ENCODE data around the gene XPNPEP1.

The XPNPEP1 gene

DNA sequence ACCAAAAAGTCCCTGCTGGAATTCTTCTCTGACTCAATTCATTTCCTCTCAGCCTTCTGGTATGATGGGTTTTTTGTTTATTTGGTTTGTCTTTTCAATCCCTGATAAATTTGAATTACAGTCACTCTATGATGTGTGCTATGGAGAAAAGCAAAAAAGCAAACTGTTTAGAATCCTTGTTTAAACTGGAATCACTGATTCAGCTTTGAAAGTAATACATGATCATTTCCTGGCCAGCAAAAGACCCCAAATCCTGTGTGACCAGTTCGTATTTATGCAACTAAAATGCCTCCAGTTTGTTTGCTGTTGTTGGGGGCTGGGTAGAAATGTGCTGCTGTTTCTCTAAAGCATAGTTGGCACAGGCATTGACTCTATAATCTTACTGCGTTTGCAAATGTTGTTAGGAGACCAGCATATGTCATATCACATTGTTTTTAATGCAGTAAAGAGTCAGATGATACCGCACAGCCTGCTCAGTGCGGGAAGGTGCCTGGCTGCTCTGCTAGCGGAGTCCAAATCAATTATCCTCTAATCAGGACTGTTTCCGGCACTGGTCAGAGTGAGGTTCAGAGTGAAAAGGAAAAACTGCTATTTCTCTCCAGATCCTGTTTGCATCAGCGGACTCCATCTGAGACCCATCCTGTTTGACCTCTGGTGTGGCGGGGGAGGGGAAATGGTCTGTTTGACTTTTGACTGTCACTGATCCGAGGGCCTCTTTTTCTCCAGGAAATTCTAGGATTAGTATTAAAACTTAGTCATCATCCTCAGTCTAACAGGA, 43.8 kb upstream of the XPNPEP1 start:
- Histone ChIP-seq H3K9me3 (ENCODE audit: control insufficient read depth, insufficient read depth, low read length) (no peaks in the 10 kb centered on the region), H3K27ac (ENCODE audit: low read depth, low read length) (no peak overlapping the region)

DNA sequence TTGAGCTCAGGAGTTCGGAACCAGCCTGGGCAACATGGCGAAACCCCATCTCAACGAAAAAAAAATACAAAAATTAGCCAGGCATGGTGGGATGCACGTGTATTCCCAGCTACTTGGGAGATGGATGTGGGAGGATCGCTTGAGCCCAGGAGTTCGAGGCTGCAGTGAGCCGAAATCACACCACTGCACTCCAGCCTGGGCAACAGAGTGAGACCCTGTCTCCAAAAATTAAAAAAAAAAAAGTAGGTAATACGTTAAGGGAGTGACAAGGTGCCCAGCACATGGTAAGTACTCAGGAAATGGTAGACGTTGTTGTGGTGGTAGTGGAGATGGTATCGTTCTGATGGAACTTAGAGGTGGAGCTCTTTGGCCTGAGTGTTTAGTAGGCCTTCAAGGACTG, 41.0 kb upstream of the XPNPEP1 start:
- Histone ChIP-seq H4K20me1 (ENCODE audit: control insufficient read depth, insufficient read depth, low read depth, low read length) (no peaks in the 10 kb centered on the region), H3K27ac (ENCODE audit: low read depth, low read length) (no peak overlapping the region), H3K4me3 (ENCODE audit: low read length) (no peak overlapping the region), H3K36me3 (ENCODE audit: control insufficient read depth, low read length) (no peaks in the 10 kb centered on the region), H3F3A (ENCODE audit: control insufficient read depth, insufficient read depth) (no peaks in the 10 kb centered on the region), H3K9me2 (replicated peaks; ENCODE audit: control insufficient read depth, low read length) (no peaks in the 10 kb centered on the region), H3K9me3 (ENCODE audit: control insufficient read depth, insufficient read depth, low read length) (no peaks in the 10 kb centered on the region), H3K79me2 (ENCODE audit: control insufficient read depth, low read length) (no peaks in the 10 kb centered on the region), H3K4me1 (ENCODE audit: control insufficient read depth, low read length) (no peaks in the 10 kb centered on the region), H3K27me3 (ENCODE audit: control insufficient read depth, low read length) (no peaks in the 10 kb centered on the region), H3K4me2 (ENCODE audit: low read length) (no peak overlapping the region)
- TF ChIP-seq, protein P1, sequence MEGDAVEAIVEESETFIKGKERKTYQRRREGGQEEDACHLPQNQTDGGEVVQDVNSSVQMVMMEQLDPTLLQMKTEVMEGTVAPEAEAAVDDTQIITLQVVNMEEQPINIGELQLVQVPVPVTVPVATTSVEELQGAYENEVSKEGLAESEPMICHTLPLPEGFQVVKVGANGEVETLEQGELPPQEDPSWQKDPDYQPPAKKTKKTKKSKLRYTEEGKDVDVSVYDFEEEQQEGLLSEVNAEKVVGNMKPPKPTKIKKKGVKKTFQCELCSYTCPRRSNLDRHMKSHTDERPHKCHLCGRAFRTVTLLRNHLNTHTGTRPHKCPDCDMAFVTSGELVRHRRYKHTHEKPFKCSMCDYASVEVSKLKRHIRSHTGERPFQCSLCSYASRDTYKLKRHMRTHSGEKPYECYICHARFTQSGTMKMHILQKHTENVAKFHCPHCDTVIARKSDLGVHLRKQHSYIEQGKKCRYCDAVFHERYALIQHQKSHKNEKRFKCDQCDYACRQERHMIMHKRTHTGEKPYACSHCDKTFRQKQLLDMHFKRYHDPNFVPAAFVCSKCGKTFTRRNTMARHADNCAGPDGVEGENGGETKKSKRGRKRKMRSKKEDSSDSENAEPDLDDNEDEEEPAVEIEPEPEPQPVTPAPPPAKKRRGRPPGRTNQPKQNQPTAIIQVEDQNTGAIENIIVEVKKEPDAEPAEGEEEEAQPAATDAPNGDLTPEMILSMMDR (IDR thresholded peaks at IDR 0.05; ENCODE audit: low read depth, low read length, poor library complexity, severe bottlenecking), result no peak
- TF ChIP-seq EZH2phosphoT487 (IDR thresholded peaks at IDR 0.05; ENCODE audit: borderline replicate concordance, low read length), result no peak

More for the DNA sequence above, 43.8 kb upstream of the XPNPEP1 start:
- H3K36me3 ChIP-seq (ENCODE audit: control insufficient read depth, low read length), result no peaks in the 10 kb centered on the region
- no peaks in the 10 kb centered on the region for H3F3A ChIP-seq (ENCODE audit: control insufficient read depth, insufficient read depth)
- H3K27me3 ChIP-seq (ENCODE audit: control insufficient read depth, low read length), result peaks cover 3% of the 10 kb centered on the region; the same call in 1 of the 2 replicates
- H3K4me3 ChIP-seq (ENCODE audit: low read length), result no peak overlapping the region
- H3K79me2 ChIP-seq (ENCODE audit: control insufficient read depth, low read length), result no peaks in the 10 kb centered on the region
- H3K4me2 ChIP-seq (ENCODE audit: low read length), result no peak overlapping the region
- no peaks in the 10 kb centered on the region for H4K20me1 ChIP-seq (ENCODE audit: control insufficient read depth, insufficient read depth, low read depth, low read length)
- no peaks in the 10 kb centered on the region for H3K9me2 ChIP-seq (replicated peaks; ENCODE audit: control insufficient read depth, low read length)
- TF ChIP-seq, protein P1 (IDR thresholded peaks at IDR 0.05; ENCODE audit: low read depth, low read length, poor library complexity, severe bottlenecking), result no peak
- TF ChIP-seq EZH2phosphoT487 (IDR thresholded peaks at IDR 0.05; ENCODE audit: borderline replicate concordance, low read length), result no peak
- H3K4me1 ChIP-seq (ENCODE audit: control insufficient read depth, low read length), result no peaks in the 10 kb centered on the region

DNA sequence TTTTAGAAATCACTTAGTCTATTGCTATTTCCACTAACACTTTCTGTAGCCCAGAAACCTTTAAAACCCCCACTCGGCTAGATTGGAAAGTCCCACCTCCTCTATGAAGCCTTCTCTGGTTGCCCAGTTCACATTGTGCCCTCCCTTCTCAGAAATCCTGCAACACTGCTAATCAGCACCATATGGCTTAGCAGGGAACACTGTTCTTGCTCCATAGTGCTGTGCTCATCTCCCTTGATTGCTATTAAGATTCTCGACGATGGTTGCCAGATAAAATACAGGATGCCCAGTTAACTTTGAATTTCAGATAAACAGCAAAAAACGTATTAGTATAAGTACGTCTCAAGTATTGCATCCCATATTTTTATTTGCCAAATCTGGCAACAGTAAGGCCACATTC, 40.1 kb upstream of the XPNPEP1 start:
- Histone ChIP-seq H3K4me2 (ENCODE audit: low read length) (no peak overlapping the region), H3K27me3 (ENCODE audit: control insufficient read depth, low read length) (no peaks in the 10 kb centered on the region), H3K9me2 (replicated peaks; ENCODE audit: control insufficient read depth, low read length) (no peaks in the 10 kb centered on the region), H3K27ac (ENCODE audit: low read depth, low read length) (no peak overlapping the region), H3F3A (ENCODE audit: control insufficient read depth, insufficient read depth) (no peaks in the 10 kb centered on the region), H3K9me3 (ENCODE audit: control insufficient read depth, insufficient read depth, low read length) (no peaks in the 10 kb centered on the region), H3K36me3 (ENCODE audit: control insufficient read depth, low read length) (no peaks in the 10 kb centered on the region), H3K4me1 (ENCODE audit: control insufficient read depth, low read length) (no peaks in the 10 kb centered on the region), H4K20me1 (ENCODE audit: control insufficient read depth, insufficient read depth, low read depth, low read length) (no peaks in the 10 kb centered on the region), H3K4me3 (ENCODE audit: low read length) (no peak overlapping the region), H3K79me2 (ENCODE audit: control insufficient read depth, low read length) (no peaks in the 10 kb centered on the region)
- TF ChIP-seq, protein P1 (IDR thresholded peaks at IDR 0.05; ENCODE audit: low read depth, low read length, poor library complexity, severe bottlenecking), result no peak
- TF ChIP-seq EZH2phosphoT487 (IDR thresholded peaks at IDR 0.05; ENCODE audit: borderline replicate concordance, low read length), result no peak

All from DOHH2 (cell line).